Fibroblast of lung (primary cell): Measurements from ENCODE around the gene AKAP13. TPM values are rescaled to one million over a fixed set of nuclear protein-coding genes. Genes with fewer than 3 reads are reported as not detected.

Source experiments
- DNase-seq, 2 donors: peaks; one replicate each; pipeline versions ENCODE4 v3.0.0 to v3.0.0-alpha.2; 2010; ENCODE audit warnings: low read depth in 2 of 2
- H2AFZ ChIP-seq: 2 replicates; pipeline ENCODE4 v1.5.1; 2012; ENCODE audit warnings: low read length, control low read depth, inconsistent platforms
- H3K27ac ChIP-seq: 2 replicates; pipeline ENCODE4 v1.5.1; 2011; ENCODE audit warnings: low read length, control low read depth; ENCODE audit not compliant: insufficient read depth
- H3K27me3 ChIP-seq: 2 replicates; pipeline ENCODE4 v1.5.1; 2011; ENCODE audit warnings: mild to moderate bottlenecking, low read length; ENCODE audit not compliant: control insufficient read depth, insufficient read depth
- H3K36me3 ChIP-seq: 2 replicates; pipeline ENCODE4 v1.5.1; 2011; ENCODE audit warnings: low read length; ENCODE audit not compliant: control insufficient read depth, insufficient read depth
- H3K4me1 ChIP-seq: 2 replicates; pipeline ENCODE4 v1.5.1; 2011; ENCODE audit warnings: low read length; ENCODE audit not compliant: control insufficient read depth, insufficient read depth; ENCODE audit errors: extremely low read depth
- H3K4me2 ChIP-seq: 2 replicates; pipeline ENCODE4 v1.5.1; 2011; ENCODE audit warnings: low read length, control low read depth; ENCODE audit not compliant: insufficient read depth; ENCODE audit errors: extremely low read depth
- H3K4me3 ChIP-seq, 4 experiments: fragments of 200-600 bp in 1 of 4; sonication (generic) in 1 of 4; replicated peaks in 1 of 4; 2 replicates each; pipeline ENCODE4 v1.5.1; 2011 to 2016; ENCODE audit warnings: low read length in 4 of 4, low read depth in 3 of 4, mild to moderate bottlenecking in 3 of 4, control low read depth in 2 of 4, inconsistent platforms in 1 of 4, mixed read lengths in 1 of 4; ENCODE audit not compliant: insufficient read depth in 1 of 4; ENCODE audit errors: control extremely low read depth in 1 of 4
- H3K79me2 ChIP-seq: 2 replicates; pipeline ENCODE4 v1.5.1; 2012; ENCODE audit warnings: mild to moderate bottlenecking, low read length, inconsistent platforms; ENCODE audit not compliant: control insufficient read depth, insufficient read depth
- H3K9ac ChIP-seq: 2 replicates; pipeline ENCODE4 v1.5.1; 2011; ENCODE audit warnings: mild to moderate bottlenecking, low read length, control low read depth; ENCODE audit not compliant: insufficient read depth
- H3K9me3 ChIP-seq: 2 replicates; pipeline ENCODE4 v1.5.1; 2012; ENCODE audit warnings: low read depth, low read length; ENCODE audit not compliant: control insufficient read depth, insufficient read depth
- H4K20me1 ChIP-seq: 2 replicates; pipeline ENCODE4 v1.5.1; 2011; ENCODE audit warnings: low read length; ENCODE audit not compliant: control insufficient read depth, insufficient read depth; ENCODE audit errors: extremely low read depth
- CTCF ChIP-seq, 2 donors: IDR thresholded peaks in 1 of 2; conservative IDR thresholded peaks in 1 of 2; 1 replicate in 1 of 2; 2 replicates in 1 of 2; pipeline ENCODE4 v1.5.1; 2011 to 2012; ENCODE audit warnings: low read length in 2 of 2, control low read depth in 1 of 2, inconsistent platforms in 1 of 2, low read depth in 1 of 2, mild to moderate bottlenecking in 1 of 2
- EZH2 ChIP-seq: IDR thresholded peaks from 2 replicates; pipeline ENCODE4 v1.5.1; 2012; ENCODE audit warnings: low read length, control low read depth, mild to moderate bottlenecking; ENCODE audit errors: missing control alignments
- polyA plus RNA-seq, 2 donors: library from polyadenylated mRNA; depleted of rRNA in 1 of 2; stranded (reverse) in 1 of 2; unstranded in 1 of 2; fragments of >200 nt; gene quantifications; 2 replicates each; pipeline ENCODE4 v1.2.1, GENCODE V29; 2011 to 2012; ENCODE audit warnings: missing spikeins in 1 of 2
- total RNA-seq: library from RNA; depleted of rRNA; stranded (reverse); fragments of >200 nt; gene quantifications from 2 replicates; pipeline ENCODE4 v1.2.1, GENCODE V29; 2014

The AKAP13 gene
- total and polyA plus RNA-seq, 2 donors (not counting 1 experiment from before 2014, with no cell fraction given), result 8.3 to 68.4 TPM

GRCh38 chr15:85417276-85417675 lies 36.9 kb downstream of the AKAP13 start:
- Histone ChIP-seq H3K4me1 (peaks cover 12% of the 10 kb centered on the region), H3K36me3 (no peaks in the 10 kb centered on the region), H3K4me2 (no peak overlapping the region), H2AFZ (no peak overlapping the region), H3K9me3 (no peaks in the 10 kb centered on the region), H4K20me1 (no peaks in the 10 kb centered on the region), H3K27ac (no peak overlapping the region), H3K4me3 (no peak overlapping the region), H3K27me3 (no peaks in the 10 kb centered on the region), H3K79me2 (peaks cover 66% of the 10 kb centered on the region), H3K9ac (no peak overlapping the region)
- peak in 1 of 2 donors; percentile 61 for DNase-seq
- TF ChIP-seq EZH2, result no peak
- no peak for TF ChIP-seq CTCF (conservative IDR thresholded peaks at IDR 0.05 in 1 of 2, IDR thresholded peaks at IDR 0.05 in 1 of 2; ENCODE audit: low read depth in 1 of 2, low read length in 2 of 2)

GRCh38 chr15:85419161-85419560 lies 38.8 kb downstream of the AKAP13 start:
- Histone ChIP-seq H3K27ac (no peak overlapping the region), H3K4me1 (peaks cover 6% of the 10 kb centered on the region), H4K20me1 (no peaks in the 10 kb centered on the region), H3K9me3 (no peaks in the 10 kb centered on the region), H3K36me3 (no peaks in the 10 kb centered on the region), H3K27me3 (no peaks in the 10 kb centered on the region), H3K9ac (no peak overlapping the region), H2AFZ (no peak overlapping the region), H3K4me2 (no peak overlapping the region), H3K4me3 (no peak overlapping the region), H3K79me2 (peaks cover 70% of the 10 kb centered on the region)
- TF ChIP-seq CTCF (conservative IDR thresholded peaks at IDR 0.05 in 1 of 2, IDR thresholded peaks at IDR 0.05 in 1 of 2; ENCODE audit: low read depth in 1 of 2, low read length in 2 of 2), result no peak
- no peak for TF ChIP-seq EZH2
- DNase-seq, result peak in 1 of 2 donors; percentile 57

GRCh38 chr15:85421116-85421925 lies 40.9 kb downstream of the AKAP13 start:
- Histone ChIP-seq H3K27ac (no peak overlapping the region), H3K4me3 (no peak overlapping the region), H3K4me2 (no peak overlapping the region), H3K27me3 (no peaks in the 10 kb centered on the region), H4K20me1 (no peaks in the 10 kb centered on the region), H3K36me3 (no peaks in the 10 kb centered on the region), H3K9ac (no peak overlapping the region), H2AFZ (no peak overlapping the region), H3K9me3 (no peaks in the 10 kb centered on the region), H3K79me2 (peaks cover 61% of the 10 kb centered on the region), H3K4me1 (peaks cover 5% of the 10 kb centered on the region)
- TF ChIP-seq CTCF (conservative IDR thresholded peaks at IDR 0.05 in 1 of 2, IDR thresholded peaks at IDR 0.05 in 1 of 2; ENCODE audit: low read depth in 1 of 2, low read length in 2 of 2), result no peak
- no peak for TF ChIP-seq EZH2
- peak; percentile 51 to 79 for DNase-seq
